ENCODE data around the gene NCBP3. TPM values are rescaled to one million over a fixed set of nuclear protein-coding genes. Genes with fewer than 3 reads are reported as not detected.

NCBP3 gene
- total and polyA plus RNA-seq, 9 of the 15 experiments (the other 6 are each of a cell fraction or from before 2014, with no cell fraction given): 3.1 to 25.5 (median 20.5) TPM

GRCh38 chr17:3754458-3755334 is 91.3 kb downstream of the NCBP3 start (continued):
- TF ChIP-seq, protein P1, sequence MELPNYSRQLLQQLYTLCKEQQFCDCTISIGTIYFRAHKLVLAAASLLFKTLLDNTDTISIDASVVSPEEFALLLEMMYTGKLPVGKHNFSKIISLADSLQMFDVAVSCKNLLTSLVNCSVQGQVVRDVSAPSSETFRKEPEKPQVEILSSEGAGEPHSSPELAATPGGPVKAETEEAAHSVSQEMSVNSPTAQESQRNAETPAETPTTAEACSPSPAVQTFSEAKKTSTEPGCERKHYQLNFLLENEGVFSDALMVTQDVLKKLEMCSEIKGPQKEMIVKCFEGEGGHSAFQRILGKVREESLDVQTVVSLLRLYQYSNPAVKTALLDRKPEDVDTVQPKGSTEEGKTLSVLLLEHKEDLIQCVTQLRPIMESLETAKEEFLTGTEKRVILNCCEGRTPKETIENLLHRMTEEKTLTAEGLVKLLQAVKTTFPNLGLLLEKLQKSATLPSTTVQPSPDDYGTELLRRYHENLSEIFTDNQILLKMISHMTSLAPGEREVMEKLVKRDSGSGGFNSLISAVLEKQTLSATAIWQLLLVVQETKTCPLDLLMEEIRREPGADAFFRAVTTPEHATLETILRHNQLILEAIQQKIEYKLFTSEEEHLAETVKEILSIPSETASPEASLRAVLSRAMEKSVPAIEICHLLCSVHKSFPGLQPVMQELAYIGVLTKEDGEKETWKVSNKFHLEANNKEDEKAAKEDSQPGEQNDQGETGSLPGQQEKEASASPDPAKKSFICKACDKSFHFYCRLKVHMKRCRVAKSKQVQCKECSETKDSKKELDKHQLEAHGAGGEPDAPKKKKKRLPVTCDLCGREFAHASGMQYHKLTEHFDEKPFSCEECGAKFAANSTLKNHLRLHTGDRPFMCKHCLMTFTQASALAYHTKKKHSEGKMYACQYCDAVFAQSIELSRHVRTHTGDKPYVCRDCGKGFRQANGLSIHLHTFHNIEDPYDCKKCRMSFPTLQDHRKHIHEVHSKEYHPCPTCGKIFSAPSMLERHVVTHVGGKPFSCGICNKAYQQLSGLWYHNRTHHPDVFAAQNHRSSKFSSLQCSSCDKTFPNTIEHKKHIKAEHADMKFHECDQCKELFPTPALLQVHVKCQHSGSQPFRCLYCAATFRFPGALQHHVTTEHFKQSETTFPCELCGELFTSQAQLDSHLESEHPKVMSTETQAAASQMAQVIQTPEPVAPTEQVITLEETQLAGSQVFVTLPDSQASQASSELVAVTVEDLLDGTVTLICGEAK (IDR thresholded peaks at IDR 0.05): no peak
- TF ChIP-seq, protein P1 (CRISPR knock-in tag; IDR thresholded peaks at IDR 0.05): no peak
- TF ChIP-seq, protein P2, sequence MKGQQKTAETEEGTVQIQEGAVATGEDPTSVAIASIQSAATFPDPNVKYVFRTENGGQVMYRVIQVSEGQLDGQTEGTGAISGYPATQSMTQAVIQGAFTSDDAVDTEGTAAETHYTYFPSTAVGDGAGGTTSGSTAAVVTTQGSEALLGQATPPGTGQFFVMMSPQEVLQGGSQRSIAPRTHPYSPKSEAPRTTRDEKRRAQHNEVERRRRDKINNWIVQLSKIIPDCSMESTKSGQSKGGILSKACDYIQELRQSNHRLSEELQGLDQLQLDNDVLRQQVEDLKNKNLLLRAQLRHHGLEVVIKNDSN (CRISPR knock-in tag; IDR thresholded peaks at IDR 0.05): peak; percentile 81
- TF ChIP-seq POLR2B (IDR thresholded peaks at IDR 0.05; ENCODE audit: low read depth, partially characterized antibody): peak; percentile 56
- TF ChIP-seq, protein P3, sequence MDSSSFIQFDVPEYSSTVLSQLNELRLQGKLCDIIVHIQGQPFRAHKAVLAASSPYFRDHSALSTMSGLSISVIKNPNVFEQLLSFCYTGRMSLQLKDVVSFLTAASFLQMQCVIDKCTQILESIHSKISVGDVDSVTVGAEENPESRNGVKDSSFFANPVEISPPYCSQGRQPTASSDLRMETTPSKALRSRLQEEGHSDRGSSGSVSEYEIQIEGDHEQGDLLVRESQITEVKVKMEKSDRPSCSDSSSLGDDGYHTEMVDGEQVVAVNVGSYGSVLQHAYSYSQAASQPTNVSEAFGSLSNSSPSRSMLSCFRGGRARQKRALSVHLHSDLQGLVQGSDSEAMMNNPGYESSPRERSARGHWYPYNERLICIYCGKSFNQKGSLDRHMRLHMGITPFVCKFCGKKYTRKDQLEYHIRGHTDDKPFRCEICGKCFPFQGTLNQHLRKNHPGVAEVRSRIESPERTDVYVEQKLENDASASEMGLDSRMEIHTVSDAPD (CRISPR knock-in tag; IDR thresholded peaks at IDR 0.05): no peak
- TF ChIP-seq NCOA6 (IDR thresholded peaks at IDR 0.05): peak; percentile 50; the same call in 1 of the 2 replicates
- no peak for TF ChIP-seq GABPA (tag; conservative IDR thresholded peaks at IDR 0.05; ENCODE audit: low read depth)
- TF ChIP-seq, protein P4, sequence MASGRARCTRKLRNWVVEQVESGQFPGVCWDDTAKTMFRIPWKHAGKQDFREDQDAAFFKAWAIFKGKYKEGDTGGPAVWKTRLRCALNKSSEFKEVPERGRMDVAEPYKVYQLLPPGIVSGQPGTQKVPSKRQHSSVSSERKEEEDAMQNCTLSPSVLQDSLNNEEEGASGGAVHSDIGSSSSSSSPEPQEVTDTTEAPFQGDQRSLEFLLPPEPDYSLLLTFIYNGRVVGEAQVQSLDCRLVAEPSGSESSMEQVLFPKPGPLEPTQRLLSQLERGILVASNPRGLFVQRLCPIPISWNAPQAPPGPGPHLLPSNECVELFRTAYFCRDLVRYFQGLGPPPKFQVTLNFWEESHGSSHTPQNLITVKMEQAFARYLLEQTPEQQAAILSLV (tag; IDR thresholded peaks at IDR 0.05): no peak
- peak; percentile 52 for TF ChIP-seq HNRNPLL (IDR thresholded peaks at IDR 0.05; ENCODE audit: low read depth, low read length, poor library complexity, severe bottlenecking)
- no peak for TF ChIP-seq COPS2 (conservative IDR thresholded peaks at IDR 0.05)
- TF ChIP-seq FOXP4 (CRISPR knock-in tag; IDR thresholded peaks at IDR 0.05; ENCODE audit: borderline replicate concordance): no peak
